Thyroid gland (tissue), 4 donors: Measurements from ENCODE around the gene AFF3.

Experiments
- POLR2A ChIP-seq, 2 donors: fragments of 450-650 bp; IDR thresholded peaks; one replicate each; pipeline ENCODE4 v1.6.1; 2017; ENCODE audit warnings: antibody characterized with exemption in 2 of 2, mild to moderate bottlenecking in 2 of 2, moderate library complexity in 1 of 2
- TF ChIP-seq, protein P1 (sequence below), 6 experiments: fragments of 200-600 bp in 3 of 6; fragments of 450-650 bp in 3 of 6; sonication (generic) in 3 of 6; IDR thresholded peaks; one replicate each; pipeline ENCODE4 v1.5.1; 2016 to 2019; ENCODE audit warnings: antibody characterized with exemption in 6 of 6, mild to moderate bottlenecking in 2 of 6, inconsistent platforms in 1 of 6, moderate library complexity in 1 of 6

DNA sequence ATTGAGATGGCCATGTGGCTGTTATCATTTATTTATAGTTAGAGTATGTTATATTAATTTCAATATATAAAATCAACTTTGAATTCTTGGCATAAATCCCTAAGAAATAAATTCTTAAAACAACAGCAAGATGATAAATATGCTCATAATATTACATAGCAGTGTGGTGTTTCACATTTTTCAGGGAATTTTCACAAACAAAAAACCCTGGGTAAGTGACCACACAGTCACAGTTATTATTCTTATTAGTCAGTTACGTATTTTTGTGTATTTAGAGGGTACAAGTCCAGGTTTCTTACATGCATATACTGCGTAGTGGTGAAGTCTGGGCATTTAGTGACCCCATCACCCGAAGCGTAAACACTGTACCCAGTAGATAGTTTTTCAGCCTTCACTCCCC is 363.1 kb downstream of the AFF3 start:
- TF ChIP-seq, protein P1, sequence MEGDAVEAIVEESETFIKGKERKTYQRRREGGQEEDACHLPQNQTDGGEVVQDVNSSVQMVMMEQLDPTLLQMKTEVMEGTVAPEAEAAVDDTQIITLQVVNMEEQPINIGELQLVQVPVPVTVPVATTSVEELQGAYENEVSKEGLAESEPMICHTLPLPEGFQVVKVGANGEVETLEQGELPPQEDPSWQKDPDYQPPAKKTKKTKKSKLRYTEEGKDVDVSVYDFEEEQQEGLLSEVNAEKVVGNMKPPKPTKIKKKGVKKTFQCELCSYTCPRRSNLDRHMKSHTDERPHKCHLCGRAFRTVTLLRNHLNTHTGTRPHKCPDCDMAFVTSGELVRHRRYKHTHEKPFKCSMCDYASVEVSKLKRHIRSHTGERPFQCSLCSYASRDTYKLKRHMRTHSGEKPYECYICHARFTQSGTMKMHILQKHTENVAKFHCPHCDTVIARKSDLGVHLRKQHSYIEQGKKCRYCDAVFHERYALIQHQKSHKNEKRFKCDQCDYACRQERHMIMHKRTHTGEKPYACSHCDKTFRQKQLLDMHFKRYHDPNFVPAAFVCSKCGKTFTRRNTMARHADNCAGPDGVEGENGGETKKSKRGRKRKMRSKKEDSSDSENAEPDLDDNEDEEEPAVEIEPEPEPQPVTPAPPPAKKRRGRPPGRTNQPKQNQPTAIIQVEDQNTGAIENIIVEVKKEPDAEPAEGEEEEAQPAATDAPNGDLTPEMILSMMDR (IDR thresholded peaks at IDR 0.05) = no peak
- TF ChIP-seq POLR2A (IDR thresholded peaks at IDR 0.05) = no peak
